ENCODE results near the gene P4HA2.

Gene P4HA2

DNA sequence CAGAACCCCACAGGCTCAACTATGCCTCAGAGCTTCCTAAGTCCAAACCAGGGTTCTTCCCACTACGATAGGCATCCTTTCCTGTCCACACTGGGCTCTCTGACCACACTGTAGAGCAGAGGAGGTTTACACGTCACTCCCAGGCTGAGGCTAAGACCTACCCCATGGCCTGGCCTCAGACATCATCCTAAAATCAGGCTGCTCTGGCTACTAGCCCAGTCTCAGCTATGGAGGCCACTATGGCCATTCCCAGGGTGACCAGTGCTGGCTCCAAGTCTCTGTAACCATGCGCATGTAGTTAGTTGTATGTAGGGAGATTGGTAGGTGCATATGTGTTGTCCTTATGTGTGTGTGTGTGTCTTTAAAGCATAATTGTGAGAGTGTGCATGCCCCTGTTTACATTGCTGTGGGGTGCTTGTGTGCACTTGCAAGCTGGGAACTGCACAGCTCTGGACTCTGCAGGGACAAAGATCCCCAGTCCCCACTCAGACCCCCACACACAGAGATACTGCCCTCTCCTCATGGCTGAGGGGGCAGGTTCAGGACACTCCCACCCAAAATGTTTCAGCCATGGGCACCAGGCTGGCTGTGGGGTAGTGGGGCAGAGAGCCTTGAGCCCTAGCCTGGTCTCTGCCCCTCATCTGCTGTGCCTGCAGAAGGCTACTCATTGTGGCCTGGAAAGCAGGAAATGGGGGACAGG is 42.1 kb upstream of the P4HA2 start:
- H3K9me3 ChIP-seq (ENCODE audit: low read length), result no peaks in the 10 kb centered on the region
- no peaks in the 10 kb centered on the region for H3K27me3 ChIP-seq (ENCODE audit: control insufficient read depth in 1 of 2, insufficient read depth in 2 of 2, low read length in 2 of 2)
- peaks cover 69% of the 10 kb centered on the region for H3K4me1 ChIP-seq (ENCODE audit: insufficient read depth, low read length)
- peaks cover 77% of the 10 kb centered on the region for H3K36me3 ChIP-seq (ENCODE audit: insufficient read depth, low read length)
- no peak overlapping the region for H3K9ac ChIP-seq (ENCODE audit: low read length)
- H3K4me3 ChIP-seq (ENCODE audit: low read depth in 1 of 2, low read length in 2 of 2), result no peak overlapping the region
- H3K27ac ChIP-seq (ENCODE audit: low read depth, low read length), result peak overlapping the region; percentile 3

DNA sequence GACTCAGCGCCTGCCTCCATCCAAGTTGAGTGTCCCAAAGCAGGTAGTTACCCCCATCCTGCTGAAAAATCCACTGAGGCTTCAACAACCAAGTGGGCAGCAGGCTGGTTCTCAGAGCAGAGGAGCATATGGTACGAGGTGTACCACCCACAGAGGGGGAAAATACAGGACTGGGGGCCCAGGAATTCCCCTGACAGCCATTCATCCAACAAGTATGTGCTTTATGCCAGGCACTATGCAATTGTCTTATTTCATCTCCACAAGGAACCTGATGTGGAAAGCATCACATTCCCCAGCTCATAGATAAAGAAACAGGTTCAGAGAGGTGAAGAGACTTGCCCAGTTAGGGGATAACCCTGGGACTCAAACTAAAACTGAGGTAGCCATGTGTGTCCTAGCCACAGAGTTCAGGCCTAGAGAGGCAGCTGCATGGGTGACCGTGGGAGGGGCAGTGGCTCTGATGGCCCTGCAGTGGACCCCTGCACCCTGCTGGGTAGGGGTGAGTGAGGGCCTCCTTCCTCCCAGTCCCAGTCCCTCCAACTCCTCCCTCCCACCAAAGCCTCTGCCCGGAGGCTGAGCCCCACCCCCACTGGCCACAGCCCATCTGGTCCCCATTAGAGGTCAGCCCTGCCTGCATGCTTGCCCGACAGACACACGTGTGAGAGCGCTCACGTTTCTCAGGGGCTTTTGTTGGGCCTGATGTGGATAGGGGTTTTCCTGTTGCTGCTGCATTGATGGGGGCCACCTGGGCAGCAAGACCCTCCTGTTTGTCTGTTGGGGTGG is 41.3 kb upstream of the P4HA2 start:
- peaks cover 83% of the 10 kb centered on the region for H3K36me3 ChIP-seq (ENCODE audit: insufficient read depth, low read length)

DNA sequence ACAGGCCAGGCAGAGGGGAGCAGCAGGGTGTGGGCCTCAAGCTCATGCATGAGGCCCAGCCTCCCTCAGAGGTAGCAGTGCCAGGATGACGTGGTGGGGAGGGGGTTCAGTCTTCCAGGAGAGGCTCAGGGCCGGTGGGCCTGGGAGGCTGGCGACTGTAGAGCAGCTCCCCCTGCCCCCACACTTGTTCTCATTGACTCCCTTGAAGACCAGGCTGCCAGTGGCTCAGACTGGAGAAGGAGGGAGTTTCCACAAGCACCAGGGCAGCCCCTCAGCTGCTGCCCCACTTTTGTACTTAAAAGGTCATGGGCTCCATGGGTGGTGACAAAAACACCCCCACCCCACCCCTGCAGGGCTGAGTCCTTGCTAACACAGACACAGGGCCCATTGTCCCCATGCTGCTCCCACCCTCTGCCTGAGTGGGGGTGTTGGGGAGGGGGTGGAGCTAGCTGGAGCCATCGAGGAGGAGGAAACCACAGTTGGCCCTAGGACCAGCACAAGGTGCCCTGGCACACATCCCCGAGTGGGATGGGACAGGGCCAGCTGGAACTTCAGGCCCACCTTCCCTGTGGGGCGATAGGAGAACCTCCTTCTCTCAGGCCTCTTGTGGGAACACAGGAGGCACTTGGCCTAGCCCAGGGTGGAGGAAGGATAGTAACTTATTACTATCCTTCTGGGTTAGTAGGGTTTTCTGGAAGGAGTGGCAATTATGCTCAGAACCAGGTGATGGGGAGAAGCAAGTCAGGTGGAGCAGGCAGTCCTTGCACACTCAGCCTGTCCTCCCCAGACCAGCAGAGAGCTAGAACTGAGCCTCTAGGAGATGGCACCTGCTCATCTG is 40.5 kb upstream of the P4HA2 start:
- Histone ChIP-seq H3K27me3 (ENCODE audit: control insufficient read depth in 1 of 2, insufficient read depth in 2 of 2, low read length in 2 of 2) (no peaks in the 10 kb centered on the region), H3K4me1 (ENCODE audit: insufficient read depth, low read length) (peaks cover 81% of the 10 kb centered on the region), H3K4me3 (ENCODE audit: low read depth in 1 of 2, low read length in 2 of 2) (no peak overlapping the region), H3K27ac (ENCODE audit: low read depth, low read length) (peak overlapping the region; percentile 36), H3K36me3 (ENCODE audit: insufficient read depth, low read length) (peaks cover 86% of the 10 kb centered on the region), H3K9me3 (ENCODE audit: low read length) (no peaks in the 10 kb centered on the region), H3K9ac (ENCODE audit: low read length) (no peak overlapping the region)

More for the DNA sequence above, 41.3 kb upstream of the P4HA2 start:
- Histone ChIP-seq H3K4me1 (ENCODE audit: insufficient read depth, low read length) (peaks cover 78% of the 10 kb centered on the region), H3K9ac (ENCODE audit: low read length) (no peak overlapping the region), H3K4me3 (ENCODE audit: low read depth in 1 of 2, low read length in 2 of 2) (no peak overlapping the region), H3K27ac (ENCODE audit: low read depth, low read length) (peak overlapping the region; percentile 36), H3K27me3 (ENCODE audit: control insufficient read depth in 1 of 2, insufficient read depth in 2 of 2, low read length in 2 of 2) (no peaks in the 10 kb centered on the region), H3K9me3 (ENCODE audit: low read length) (no peaks in the 10 kb centered on the region)

DNA sequence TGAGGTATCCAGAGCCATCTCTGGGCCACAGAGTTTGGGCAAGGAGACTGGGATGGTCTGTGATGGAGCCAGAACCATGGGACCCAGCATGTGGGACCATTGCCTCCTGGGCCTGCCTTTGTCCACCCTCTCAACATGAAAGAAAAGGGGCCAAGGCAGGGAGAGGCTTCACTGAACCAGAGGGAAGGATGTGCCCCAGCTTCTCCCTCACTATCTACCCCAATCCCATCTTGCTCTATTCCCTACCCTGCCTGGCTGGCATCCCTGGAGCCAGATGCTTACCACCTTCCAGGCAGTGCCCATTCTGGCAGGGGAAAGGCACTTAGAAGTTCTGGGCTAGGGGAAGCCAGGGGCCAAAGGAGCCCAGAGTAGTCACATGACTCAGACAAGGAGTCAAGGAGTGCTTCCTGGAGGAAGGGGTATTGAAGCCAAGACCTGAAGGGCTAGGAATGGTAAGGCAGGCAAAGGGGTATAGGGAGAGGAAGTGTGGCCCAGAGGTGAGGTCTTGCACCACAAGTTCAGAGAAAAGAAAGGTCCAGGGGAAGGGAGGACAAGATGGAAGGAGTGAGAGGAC is 39.6 kb upstream of the P4HA2 start:
- H3K9ac ChIP-seq (ENCODE audit: low read length), result no peak overlapping the region
- H3K27ac ChIP-seq (ENCODE audit: low read depth, low read length), result peak overlapping the region; percentile 31
- H3K36me3 ChIP-seq (ENCODE audit: insufficient read depth, low read length), result peaks cover 86% of the 10 kb centered on the region
- peaks cover 81% of the 10 kb centered on the region for H3K4me1 ChIP-seq (ENCODE audit: insufficient read depth, low read length)
- H3K4me3 ChIP-seq (ENCODE audit: low read depth in 1 of 2, low read length in 2 of 2), result no peak overlapping the region
- no peaks in the 10 kb centered on the region for H3K27me3 ChIP-seq (ENCODE audit: control insufficient read depth in 1 of 2, insufficient read depth in 2 of 2, low read length in 2 of 2)
- no peaks in the 10 kb centered on the region for H3K9me3 ChIP-seq (ENCODE audit: low read length)

DNA sequence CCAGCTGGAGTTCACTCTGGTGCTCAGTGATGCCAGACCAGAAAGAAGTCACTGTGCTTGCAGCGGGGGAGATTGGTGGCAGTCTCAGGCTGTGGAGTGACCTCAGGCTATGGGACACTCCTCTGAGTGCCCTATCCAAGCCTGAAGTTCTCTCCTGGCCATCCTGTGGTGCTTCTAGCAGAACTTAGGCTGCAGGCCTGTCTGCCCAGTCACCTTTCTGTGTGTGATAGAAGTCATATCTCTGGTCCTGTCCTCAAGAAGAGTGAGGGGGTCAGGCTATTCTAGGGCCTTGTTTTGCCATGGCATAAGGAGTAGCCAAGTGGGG is 39.1 kb upstream of the P4HA2 start:
- Histone ChIP-seq H3K4me1 (ENCODE audit: insufficient read depth, low read length) (peaks cover 86% of the 10 kb centered on the region), H3K27ac (ENCODE audit: low read depth, low read length) (peak overlapping the region; percentile 72), H3K27me3 (ENCODE audit: control insufficient read depth in 1 of 2, insufficient read depth in 2 of 2, low read length in 2 of 2) (no peaks in the 10 kb centered on the region), H3K36me3 (ENCODE audit: insufficient read depth, low read length) (peaks cover 86% of the 10 kb centered on the region), H3K4me3 (ENCODE audit: low read depth in 1 of 2, low read length in 2 of 2) (peak overlapping the region in 1 of 2 donors; percentile 35), H3K9me3 (ENCODE audit: low read length) (no peaks in the 10 kb centered on the region), H3K9ac (ENCODE audit: low read length) (peak overlapping the region; percentile 75)

DNA sequence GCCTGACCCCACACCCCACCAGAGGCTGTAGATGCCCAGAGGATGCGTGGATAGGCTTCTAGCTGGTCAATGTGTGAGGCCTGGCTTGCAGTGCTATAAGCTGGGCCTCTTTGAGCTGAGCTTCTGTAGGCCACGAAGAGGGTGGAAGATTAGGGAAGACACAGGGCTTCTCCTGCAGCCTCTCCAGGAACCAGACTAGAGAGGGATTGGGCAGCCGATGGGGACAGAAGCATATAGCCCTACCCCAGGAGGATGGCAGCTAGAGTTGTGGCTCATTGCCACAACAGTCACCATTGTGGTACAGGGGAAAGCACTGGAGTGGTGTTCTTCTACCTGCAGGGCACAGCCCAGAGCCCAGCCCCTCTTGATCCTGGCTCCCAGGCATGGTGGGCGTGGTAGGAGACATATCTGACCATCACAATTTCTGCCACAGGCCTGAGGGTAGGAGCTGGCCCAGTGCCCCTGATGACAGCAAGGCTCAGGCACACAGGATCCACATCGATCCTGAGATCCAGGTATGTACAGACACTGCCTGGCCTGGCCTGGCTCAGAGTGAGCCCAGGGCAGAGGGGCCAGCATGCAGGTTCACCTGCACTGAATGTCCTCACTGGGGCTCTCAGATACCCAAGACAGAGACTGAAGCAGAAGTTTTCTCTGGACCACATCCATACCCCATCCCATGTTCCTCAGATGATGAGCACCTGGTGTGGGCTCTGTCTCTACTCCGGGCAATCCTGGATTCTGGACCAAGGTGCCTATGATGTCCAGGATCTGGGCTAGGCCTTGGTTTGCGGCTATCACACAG is 38.6 kb upstream of the P4HA2 start:
- H3K9ac ChIP-seq (ENCODE audit: low read length), result peak overlapping the region; percentile 75
- H3K9me3 ChIP-seq (ENCODE audit: low read length), result no peaks in the 10 kb centered on the region
- peaks cover 91% of the 10 kb centered on the region for H3K4me1 ChIP-seq (ENCODE audit: insufficient read depth, low read length)
- H3K27me3 ChIP-seq (ENCODE audit: control insufficient read depth in 1 of 2, insufficient read depth in 2 of 2, low read length in 2 of 2), result no peaks in the 10 kb centered on the region
- H3K4me3 ChIP-seq (ENCODE audit: low read depth in 1 of 2, low read length in 2 of 2), result peak overlapping the region in 1 of 2 donors; percentile 35
- H3K36me3 ChIP-seq (ENCODE audit: insufficient read depth, low read length), result peaks cover 88% of the 10 kb centered on the region
- peak overlapping the region; percentile 72 for H3K27ac ChIP-seq (ENCODE audit: low read depth, low read length)

DNA sequence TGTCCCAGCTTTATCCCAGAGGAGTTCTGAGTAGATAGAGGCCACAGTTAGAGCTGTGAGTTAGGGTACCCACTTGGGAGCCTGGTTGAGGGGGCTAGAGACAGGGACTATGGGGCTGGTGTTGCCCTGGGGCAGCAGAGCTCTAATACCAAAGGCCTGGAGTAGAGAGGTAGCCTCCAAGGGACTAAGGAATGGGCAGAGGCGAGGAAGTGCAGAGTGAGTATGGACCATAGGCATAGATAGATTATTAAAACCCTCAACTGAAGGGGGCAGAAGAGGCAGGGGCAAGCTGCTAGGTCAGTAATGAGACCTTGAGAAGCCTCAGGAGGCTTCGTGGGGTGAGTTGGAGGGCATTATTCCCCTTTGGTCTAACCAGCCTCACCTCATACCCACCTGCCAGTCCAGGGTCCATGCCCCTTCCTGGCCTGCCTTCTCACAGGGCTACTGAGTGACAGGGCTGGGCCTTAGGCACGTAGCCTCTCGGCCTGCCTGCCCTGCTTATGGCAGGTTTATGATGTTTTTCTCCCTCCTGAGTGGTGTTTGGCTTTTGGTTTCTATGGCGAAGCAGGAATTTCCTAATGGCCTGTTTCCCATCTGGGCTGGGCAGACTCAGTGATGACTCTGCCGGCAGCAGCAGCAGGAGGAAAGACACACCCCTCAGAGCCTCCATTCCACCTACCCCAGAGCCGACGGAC is 37.8 kb upstream of the P4HA2 start:
- peaks cover 90% of the 10 kb centered on the region for H3K36me3 ChIP-seq (ENCODE audit: insufficient read depth, low read length)
- no peaks in the 10 kb centered on the region for H3K27me3 ChIP-seq (ENCODE audit: control insufficient read depth in 1 of 2, insufficient read depth in 2 of 2, low read length in 2 of 2)
- H3K4me3 ChIP-seq (ENCODE audit: low read depth in 1 of 2, low read length in 2 of 2), result peak overlapping the region in 1 of 2 donors; percentile 24
- H3K4me1 ChIP-seq (ENCODE audit: insufficient read depth, low read length), result peaks cover 99% of the 10 kb centered on the region
- no peaks in the 10 kb centered on the region for H3K9me3 ChIP-seq (ENCODE audit: low read length)
- peak overlapping the region; percentile 98 for H3K27ac ChIP-seq (ENCODE audit: low read depth, low read length)
- peak overlapping the region; percentile 75 for H3K9ac ChIP-seq (ENCODE audit: low read length)

DNA sequence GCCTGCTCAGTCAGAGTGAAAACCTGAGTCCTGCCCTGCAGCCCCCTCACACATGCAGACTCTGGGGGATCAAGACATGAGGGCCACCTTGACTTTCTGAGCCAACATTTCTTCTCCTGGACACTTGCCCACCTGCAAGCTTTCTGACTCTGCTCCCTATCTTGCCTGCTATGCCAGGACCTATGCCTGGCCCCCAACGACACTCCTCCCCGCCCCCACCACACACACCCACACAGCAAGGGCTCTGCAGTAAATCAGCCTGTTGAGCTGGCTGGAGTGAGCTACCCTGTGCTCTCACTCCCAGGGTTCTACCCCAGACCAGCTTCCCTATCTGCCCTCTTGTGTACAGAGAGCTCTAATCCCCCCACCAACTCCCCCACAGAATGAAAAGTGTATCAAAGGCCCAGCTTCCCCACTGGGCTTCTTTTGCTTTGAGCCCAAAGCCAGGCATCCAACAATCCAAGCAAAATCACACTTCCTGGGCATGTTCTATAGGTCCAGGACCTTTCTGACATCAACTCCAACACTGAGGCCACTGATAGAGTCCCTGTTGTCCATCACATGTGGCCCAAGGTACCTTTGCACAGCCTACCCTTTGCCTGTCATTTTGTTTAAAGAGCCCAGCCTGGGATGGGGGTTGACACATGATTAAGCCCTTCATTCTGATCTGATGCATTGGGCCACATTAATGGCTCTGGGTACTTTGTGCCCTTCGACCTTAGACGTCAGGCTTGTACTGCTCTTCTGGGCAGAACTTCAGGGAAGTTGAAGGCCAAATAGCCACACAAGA is 37.1 kb upstream of the P4HA2 start:
- Histone ChIP-seq H3K9me3 (ENCODE audit: low read length) (no peaks in the 10 kb centered on the region), H3K4me3 (ENCODE audit: low read depth in 1 of 2, low read length in 2 of 2) (peak overlapping the region in 1 of 2 donors; percentile 24), H3K4me1 (ENCODE audit: insufficient read depth, low read length) (peaks cover 99% of the 10 kb centered on the region), H3K27me3 (ENCODE audit: control insufficient read depth in 1 of 2, insufficient read depth in 2 of 2, low read length in 2 of 2) (no peaks in the 10 kb centered on the region), H3K27ac (ENCODE audit: low read depth, low read length) (peak overlapping the region; percentile 98), H3K9ac (ENCODE audit: low read length) (peak overlapping the region; percentile 42), H3K36me3 (ENCODE audit: insufficient read depth, low read length) (peaks cover 86% of the 10 kb centered on the region)

DNA sequence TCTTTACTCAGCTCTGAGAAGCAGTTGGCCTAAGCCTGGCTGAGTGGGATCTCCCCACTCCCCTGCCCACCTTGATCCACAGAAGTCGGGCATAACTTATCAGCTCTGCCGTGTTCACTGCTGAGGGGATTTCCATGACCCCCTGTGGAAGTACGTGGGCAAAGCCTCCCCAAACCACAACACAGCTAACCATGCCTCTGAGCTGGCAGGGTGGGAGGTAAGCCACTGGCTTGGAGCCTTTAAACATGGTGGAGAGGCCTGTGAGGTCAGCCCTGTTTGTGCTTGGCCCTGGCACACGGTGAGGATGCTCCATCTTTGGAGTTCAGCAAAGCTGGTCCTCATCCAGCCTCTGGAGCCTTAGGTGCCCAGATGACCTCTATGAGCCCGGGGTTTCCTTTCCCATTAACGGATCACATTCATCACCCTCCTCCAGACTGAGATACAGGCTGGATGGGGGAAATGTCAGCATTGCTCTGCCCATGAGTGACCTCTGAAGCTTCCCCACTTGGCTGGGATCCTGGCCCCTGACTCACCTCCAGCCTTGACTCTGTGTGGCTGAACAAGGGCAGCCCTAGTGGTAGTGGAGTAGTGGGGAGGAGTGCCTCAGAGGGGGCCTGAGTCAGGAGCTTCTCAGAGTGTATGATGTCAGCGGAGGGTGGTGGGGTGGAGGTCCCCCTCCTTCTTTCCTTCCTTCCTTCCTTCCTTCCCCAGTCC is 36.1 kb upstream of the P4HA2 start:
- Histone ChIP-seq H3K27me3 (ENCODE audit: control insufficient read depth in 1 of 2, insufficient read depth in 2 of 2, low read length in 2 of 2) (no peaks in the 10 kb centered on the region), H3K36me3 (ENCODE audit: insufficient read depth, low read length) (peaks cover 76% of the 10 kb centered on the region), H3K27ac (ENCODE audit: low read depth, low read length) (peak overlapping the region; percentile 98)

More for the DNA sequence above, 36.1 kb upstream of the P4HA2 start:
- peak overlapping the region; percentile 22 for H3K9ac ChIP-seq (ENCODE audit: low read length)
- H3K4me3 ChIP-seq (ENCODE audit: low read depth in 1 of 2, low read length in 2 of 2), result no peak overlapping the region
- peaks cover 97% of the 10 kb centered on the region for H3K4me1 ChIP-seq (ENCODE audit: insufficient read depth, low read length)
- H3K9me3 ChIP-seq (ENCODE audit: low read length), result no peaks in the 10 kb centered on the region
